Mammary epithelial cell (primary cell): Measurements from ENCODE around the gene LGR4.

Source experiments
- EZH2 ChIP-seq: IDR thresholded peaks from 2 replicates; pipeline ENCODE4 v1.6.1; 2012; ENCODE audit warnings: low read length, inconsistent platforms, borderline replicate concordance
- TF ChIP-seq, protein P1 (sequence below), 2 donors: IDR thresholded peaks in 1 of 2; conservative IDR thresholded peaks in 1 of 2; 2 replicates each; pipeline ENCODE4 v1.5.1; 2011 to 2012; ENCODE audit warnings: inconsistent platforms in 2 of 2, low read length in 2 of 2, mild to moderate bottlenecking in 2 of 2, control low read depth in 1 of 2, low read depth in 1 of 2; ENCODE audit not compliant: insufficient read depth in 1 of 2; ENCODE audit errors: extremely low read depth in 1 of 2

DNA sequence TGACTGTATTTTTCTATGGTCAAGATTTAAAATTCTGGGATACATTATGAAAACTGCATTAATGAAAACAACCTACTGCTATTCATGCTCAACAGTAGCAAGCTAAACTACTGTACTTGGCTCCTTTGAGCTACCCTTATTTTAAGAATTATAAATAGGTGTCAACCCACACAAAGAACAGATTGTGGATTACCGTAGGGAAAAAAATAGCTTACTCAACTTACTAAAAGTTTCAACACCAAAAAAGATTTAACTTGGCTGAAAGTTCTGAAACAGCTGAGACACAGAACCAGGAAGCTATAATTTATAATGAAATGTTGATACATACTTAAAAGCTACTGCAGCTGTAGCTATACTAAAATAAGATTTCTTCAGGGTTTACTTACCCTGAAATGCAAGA lies 23.9 kb upstream of the LGR4 start:
- TF ChIP-seq, protein P1, sequence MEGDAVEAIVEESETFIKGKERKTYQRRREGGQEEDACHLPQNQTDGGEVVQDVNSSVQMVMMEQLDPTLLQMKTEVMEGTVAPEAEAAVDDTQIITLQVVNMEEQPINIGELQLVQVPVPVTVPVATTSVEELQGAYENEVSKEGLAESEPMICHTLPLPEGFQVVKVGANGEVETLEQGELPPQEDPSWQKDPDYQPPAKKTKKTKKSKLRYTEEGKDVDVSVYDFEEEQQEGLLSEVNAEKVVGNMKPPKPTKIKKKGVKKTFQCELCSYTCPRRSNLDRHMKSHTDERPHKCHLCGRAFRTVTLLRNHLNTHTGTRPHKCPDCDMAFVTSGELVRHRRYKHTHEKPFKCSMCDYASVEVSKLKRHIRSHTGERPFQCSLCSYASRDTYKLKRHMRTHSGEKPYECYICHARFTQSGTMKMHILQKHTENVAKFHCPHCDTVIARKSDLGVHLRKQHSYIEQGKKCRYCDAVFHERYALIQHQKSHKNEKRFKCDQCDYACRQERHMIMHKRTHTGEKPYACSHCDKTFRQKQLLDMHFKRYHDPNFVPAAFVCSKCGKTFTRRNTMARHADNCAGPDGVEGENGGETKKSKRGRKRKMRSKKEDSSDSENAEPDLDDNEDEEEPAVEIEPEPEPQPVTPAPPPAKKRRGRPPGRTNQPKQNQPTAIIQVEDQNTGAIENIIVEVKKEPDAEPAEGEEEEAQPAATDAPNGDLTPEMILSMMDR (conservative IDR thresholded peaks at IDR 0.05 in 1 of 2, IDR thresholded peaks at IDR 0.05 in 1 of 2; ENCODE audit: extremely low read depth in 1 of 2, insufficient read depth in 1 of 2, low read depth in 1 of 2, low read length in 2 of 2): no peak
- TF ChIP-seq EZH2: no peak
